Measurements from ENCODE around the gene SLIT1.

SLIT1 gene

DNA sequence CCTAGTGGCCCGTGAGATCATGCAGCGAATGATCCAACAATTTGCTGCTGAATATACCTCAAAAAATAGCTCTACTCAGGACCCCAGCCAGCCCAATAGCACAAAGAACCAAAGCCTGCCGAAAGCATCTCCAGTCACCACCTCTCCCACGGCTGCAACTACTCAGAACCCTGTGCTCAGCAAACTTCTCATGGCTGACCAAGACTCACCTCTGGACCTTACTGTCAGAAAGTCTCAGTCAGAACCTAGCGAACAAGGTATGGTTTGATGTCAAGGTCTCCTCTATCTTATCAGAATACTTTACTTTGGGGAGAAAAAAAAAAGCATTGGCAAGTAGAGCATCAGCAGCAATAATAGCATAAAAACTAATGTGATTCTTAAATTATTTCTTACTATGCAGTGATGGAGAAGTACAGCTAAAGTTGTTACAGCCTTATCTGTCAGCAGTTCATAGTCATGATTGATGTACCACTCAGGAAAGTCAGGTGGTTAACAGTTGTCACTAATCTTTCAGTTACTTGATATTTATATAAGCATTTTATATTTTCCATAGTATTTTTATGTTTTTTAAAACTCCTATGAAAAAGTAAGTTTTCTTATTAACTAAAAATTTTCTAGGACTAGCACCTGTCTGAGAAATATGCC lies 236.6 kb downstream of the SLIT1 start:
- no peak for DNase-seq

Data from OCI-M1 (cell line).